AG09309 (cell line): ENCODE results near the gene OTULIN.

Experiments
- DNase-seq: peaks from one replicate; pipeline ENCODE4 v3.0.0-alpha.2; 2010; ENCODE audit warnings: low read depth
- H3K4me3 ChIP-seq: 2 replicates; pipeline ENCODE4 v1.5.1; 2011; ENCODE audit warnings: mild to moderate bottlenecking, low read depth, low read length, moderate library complexity; ENCODE audit not compliant: control insufficient read depth
- TF ChIP-seq, protein P1 (sequence below): IDR thresholded peaks from 2 replicates; pipeline ENCODE4 v1.5.1; 2011; ENCODE audit warnings: mild to moderate bottlenecking, low read depth, low read length, inconsistent platforms; ENCODE audit not compliant: insufficient read depth, control insufficient read depth; ENCODE audit errors: missing control alignments

The OTULIN gene

GRCh38 chr5:14635656-14636055 lies 28.9 kb upstream of the OTULIN start:
- TF ChIP-seq, protein P1, sequence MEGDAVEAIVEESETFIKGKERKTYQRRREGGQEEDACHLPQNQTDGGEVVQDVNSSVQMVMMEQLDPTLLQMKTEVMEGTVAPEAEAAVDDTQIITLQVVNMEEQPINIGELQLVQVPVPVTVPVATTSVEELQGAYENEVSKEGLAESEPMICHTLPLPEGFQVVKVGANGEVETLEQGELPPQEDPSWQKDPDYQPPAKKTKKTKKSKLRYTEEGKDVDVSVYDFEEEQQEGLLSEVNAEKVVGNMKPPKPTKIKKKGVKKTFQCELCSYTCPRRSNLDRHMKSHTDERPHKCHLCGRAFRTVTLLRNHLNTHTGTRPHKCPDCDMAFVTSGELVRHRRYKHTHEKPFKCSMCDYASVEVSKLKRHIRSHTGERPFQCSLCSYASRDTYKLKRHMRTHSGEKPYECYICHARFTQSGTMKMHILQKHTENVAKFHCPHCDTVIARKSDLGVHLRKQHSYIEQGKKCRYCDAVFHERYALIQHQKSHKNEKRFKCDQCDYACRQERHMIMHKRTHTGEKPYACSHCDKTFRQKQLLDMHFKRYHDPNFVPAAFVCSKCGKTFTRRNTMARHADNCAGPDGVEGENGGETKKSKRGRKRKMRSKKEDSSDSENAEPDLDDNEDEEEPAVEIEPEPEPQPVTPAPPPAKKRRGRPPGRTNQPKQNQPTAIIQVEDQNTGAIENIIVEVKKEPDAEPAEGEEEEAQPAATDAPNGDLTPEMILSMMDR, result no peak
- DNase-seq, result no peak
- H3K4me3 ChIP-seq, result no peak overlapping the region

GRCh38 chr5:14640765-14641164 lies 23.8 kb upstream of the OTULIN start:
- TF ChIP-seq, protein P1, result no peak
- DNase-seq, result no peak
- no peak overlapping the region for H3K4me3 ChIP-seq

DNA sequence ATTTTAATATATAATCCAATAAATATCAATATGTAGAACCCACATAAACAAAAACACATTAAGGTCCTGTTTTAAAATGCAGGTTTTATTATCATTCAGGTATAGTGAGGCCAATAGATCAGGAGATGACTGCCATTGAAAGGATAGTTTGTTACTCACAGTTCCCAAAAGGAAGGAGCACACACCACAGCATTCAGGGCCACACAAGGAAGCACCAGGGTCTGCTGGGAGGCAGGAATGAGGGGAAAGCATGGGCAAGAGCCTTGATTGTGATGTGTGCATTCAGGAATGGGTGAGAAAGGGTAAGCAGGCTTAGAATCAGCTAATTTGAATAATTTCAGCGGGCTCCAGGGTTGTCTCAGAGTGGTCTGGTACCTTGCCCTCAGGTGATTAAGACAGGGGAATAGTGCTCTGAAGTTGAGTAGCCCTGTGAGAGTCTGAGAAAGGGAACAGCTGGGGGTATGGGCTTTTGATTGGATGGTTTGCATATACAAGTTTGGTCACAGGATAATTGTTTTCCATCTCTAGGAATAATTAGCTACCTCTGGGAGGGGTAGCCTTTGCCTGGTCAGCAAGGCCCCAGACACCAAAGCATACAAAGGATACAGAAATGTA lies 19.8 kb upstream of the OTULIN start:
- TF ChIP-seq, protein P1, result no peak
- DNase-seq, result no peak
- no peak overlapping the region for H3K4me3 ChIP-seq

DNA sequence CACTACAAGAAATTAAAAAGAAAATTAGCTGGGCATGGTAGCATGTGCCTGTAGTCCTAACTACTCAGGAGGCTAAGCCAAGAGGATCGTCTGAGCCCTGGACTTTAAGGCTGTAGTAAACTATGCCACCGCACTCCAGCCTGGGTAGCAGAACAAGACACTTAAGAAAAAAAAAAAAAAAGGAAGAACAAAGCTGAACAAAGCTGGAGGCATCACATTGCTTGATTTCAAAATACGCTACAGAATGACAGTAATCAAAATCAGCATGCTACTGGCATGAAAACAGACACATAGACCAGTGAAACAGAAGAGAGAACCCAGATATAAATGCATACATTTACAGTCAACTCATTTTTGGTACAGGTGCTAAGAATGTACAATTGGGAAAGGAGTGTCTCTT lies 14.5 kb upstream of the OTULIN start:
- TF ChIP-seq, protein P1, result no peak
- H3K4me3 ChIP-seq, result no peak overlapping the region
- DNase-seq, result no peak

DNA sequence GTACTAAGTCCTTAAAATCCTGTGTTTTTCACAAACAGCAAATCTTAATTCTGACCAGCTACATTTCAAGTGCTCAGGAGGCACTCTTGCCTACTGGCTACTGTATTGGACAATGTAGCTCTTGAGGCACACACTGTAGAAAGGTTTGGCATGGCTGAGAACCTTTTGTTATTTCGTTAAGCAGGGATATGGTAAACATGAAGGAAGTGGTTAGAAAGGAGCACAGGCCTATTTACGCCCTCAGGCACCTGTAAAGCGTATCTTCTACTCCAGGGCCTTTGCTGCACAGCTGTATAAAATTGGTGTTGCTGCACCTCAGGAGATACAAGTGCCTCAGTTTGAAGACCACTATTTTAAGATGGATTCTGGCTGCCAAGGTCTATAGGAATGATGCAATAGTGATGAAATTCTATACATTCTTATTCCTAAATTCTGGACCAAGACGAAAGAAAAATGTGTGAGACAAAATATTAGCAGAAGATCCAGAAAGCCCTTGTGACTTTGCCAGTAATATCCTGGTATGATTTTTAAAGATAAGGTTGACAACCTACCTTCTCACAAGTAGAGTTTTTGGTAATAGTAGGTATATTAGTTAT lies 9.3 kb upstream of the OTULIN start:
- no peak for DNase-seq
- TF ChIP-seq, protein P1, result no peak
- no peak overlapping the region for H3K4me3 ChIP-seq

DNA sequence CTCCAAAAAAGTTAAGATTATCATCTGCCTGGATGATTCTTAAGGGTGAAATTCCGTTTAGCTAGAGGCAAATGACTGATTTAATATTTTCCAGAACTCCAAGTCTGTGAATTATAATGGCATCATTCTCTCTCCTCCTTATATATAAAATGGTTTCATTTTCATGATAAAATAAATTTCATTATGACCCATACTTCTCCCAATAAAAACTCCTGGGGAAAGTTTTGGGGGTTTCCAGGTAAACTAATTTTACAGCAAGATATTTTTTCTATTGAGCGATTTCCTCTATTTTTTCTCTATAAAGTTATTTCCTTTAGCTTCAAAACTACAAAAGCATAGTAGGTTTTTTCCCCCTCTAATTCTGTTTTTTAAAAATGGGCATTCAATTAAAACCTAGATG lies 7.6 kb upstream of the OTULIN start:
- H3K4me3 ChIP-seq, result no peak overlapping the region
- DNase-seq, result no peak
- TF ChIP-seq, protein P1, result no peak
